ENCODE measurements around the gene PTCD2.
A peak's percentile ranks its signal among the peaks of the same experiment; 100 is the strongest.

PTCD2 gene

DNA sequence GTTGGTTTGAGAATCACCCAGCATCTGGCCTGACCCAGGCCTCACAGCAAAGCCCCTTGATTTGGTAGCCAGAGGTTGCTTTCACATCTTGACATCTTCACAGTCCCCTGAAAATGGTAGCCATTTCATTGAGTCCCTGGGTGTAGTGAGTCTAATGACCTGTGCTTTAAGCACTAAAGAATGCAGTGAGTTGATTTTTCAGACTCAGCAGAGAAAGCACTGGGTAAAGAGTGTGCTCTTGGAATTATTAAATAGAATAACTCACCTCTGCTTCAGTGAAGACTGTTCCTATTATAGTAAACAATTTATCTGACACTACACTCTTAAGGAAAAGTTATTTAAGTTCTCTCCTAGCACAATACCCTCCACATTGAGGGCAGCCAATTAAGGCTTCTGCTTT is 56.2 kb downstream of the PTCD2 start:
- H3K36me3 ChIP-seq (replicated peaks) = no peaks in the 10 kb centered on the region
- TF ChIP-seq, protein P1, sequence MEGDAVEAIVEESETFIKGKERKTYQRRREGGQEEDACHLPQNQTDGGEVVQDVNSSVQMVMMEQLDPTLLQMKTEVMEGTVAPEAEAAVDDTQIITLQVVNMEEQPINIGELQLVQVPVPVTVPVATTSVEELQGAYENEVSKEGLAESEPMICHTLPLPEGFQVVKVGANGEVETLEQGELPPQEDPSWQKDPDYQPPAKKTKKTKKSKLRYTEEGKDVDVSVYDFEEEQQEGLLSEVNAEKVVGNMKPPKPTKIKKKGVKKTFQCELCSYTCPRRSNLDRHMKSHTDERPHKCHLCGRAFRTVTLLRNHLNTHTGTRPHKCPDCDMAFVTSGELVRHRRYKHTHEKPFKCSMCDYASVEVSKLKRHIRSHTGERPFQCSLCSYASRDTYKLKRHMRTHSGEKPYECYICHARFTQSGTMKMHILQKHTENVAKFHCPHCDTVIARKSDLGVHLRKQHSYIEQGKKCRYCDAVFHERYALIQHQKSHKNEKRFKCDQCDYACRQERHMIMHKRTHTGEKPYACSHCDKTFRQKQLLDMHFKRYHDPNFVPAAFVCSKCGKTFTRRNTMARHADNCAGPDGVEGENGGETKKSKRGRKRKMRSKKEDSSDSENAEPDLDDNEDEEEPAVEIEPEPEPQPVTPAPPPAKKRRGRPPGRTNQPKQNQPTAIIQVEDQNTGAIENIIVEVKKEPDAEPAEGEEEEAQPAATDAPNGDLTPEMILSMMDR (IDR thresholded peaks at IDR 0.05; ENCODE audit: low read depth, low read length, missing control alignments) = no peak
- in situ Hi-C loops (cut with HindIII; ENCODE audit: low pct_ligation_motif_present, low sequenced_read_pairs) = no loop called here

DNA sequence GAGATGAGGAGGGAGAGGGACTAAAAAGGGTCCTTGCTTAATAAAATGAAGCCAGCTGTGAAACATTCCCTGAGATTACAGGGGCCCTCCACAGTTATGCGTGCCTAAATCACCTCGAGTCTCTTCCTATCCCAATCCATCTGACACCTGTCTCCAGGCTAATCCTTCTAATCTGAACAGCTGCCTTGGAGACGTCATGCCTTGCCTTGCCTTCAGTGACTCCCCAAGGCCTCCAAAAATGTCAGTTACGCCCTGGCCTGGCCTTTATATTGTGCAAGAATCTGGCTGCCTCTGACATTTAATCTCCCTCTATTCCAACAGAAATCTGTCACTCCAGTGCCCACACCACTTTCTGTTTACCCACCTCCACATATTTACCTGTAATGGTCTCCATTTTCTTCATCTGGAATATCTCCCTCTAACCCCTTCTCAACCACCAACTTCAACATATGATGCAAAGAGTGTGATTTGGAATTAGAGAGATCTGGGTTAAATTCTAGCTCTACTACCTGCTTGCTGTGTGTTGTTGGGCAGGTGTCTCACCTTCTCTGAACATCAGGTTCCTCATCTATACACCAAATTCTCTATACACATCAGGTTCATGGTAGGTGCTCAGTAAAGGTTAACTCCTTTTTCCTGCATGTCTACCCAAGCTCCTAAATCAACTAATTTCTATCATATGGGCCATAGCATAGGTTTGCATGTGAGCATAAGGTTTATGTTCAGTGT is 57.9 kb downstream of the PTCD2 start:
- in situ Hi-C loops (cut with HindIII; ENCODE audit: low pct_ligation_motif_present, low sequenced_read_pairs) = no loop called here
- no peak overlapping the region for H3K4me3 ChIP-seq (ENCODE audit: low read depth, low read length)
- TF ChIP-seq, protein P1 (IDR thresholded peaks at IDR 0.05; ENCODE audit: low read depth, low read length, missing control alignments) = no peak
- DNase-seq = no peak
- H3K36me3 ChIP-seq (replicated peaks) = no peaks in the 10 kb centered on the region
- H3K27me3 ChIP-seq (replicated peaks) = no peaks in the 10 kb centered on the region
- no peak overlapping the region for H3K27ac ChIP-seq

More for the DNA sequence above, 56.2 kb downstream of the PTCD2 start:
- no peak for DNase-seq
- H3K27me3 ChIP-seq (replicated peaks) = no peaks in the 10 kb centered on the region
- H3K4me3 ChIP-seq (ENCODE audit: low read depth, low read length) = no peak overlapping the region
- H3K27ac ChIP-seq = no peak overlapping the region

DNA sequence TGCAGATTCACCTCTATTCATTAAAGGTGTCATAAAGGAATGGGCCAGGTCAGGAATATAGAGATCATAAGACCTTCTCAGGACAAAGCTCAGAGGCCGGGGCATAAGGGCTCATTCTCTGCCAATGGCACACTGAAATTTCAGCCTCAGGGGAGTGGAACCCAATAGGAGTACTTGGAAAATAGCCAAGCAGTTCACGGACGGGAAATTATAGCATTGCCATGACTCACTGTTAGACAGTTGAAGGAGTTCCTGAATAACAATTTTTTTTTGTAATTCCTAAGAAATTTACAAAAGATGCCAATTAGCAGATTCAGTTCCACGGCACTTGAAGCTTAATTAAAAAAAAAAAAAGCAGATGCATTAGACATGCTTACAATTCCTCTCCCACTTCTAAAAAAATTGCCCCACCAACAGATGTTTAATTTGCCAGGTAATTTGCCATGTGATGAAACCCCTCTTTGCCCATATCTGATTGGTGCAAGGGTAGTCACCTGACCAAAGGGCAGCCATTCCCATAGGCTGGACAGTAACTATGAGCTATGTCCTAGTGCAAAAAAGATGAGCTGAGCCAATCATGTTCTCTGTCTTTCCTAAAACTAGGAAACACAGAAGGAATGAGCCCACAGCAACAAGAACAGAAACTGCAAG is 58.6 kb downstream of the PTCD2 start:
- Histone ChIP-seq H3K36me3 (replicated peaks) (no peaks in the 10 kb centered on the region), H3K27me3 (replicated peaks) (no peaks in the 10 kb centered on the region), H3K4me3 (ENCODE audit: low read depth, low read length) (no peak overlapping the region), H3K27ac (no peak overlapping the region)
- TF ChIP-seq, protein P1 (IDR thresholded peaks at IDR 0.05; ENCODE audit: low read depth, low read length, missing control alignments) = no peak
- DNase-seq = peak; percentile 82
- in situ Hi-C loops (cut with HindIII; ENCODE audit: low pct_ligation_motif_present, low sequenced_read_pairs) = no loop called here

DNA sequence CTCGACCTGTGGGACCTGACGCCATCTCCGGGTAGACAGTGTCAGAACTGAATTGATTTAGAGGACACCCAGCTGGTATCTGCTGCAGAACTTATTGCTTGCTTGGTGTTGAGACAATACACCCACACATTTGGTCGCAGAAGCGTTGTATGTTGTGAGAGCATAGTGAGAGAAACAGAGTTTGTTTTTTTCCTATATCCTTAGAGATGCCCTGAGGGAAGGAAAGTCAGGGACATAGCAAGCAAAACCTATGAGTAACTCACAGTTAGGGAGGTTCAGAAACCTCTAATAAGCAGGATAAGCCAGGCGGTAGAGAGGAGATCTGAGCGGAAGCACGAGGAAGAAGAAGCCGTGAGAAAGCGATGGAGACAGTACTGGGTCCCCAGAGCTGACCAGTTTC is 59.8 kb downstream of the PTCD2 start:
- no peak overlapping the region for H3K27ac ChIP-seq
- DNase-seq = peak; percentile 34

DNA sequence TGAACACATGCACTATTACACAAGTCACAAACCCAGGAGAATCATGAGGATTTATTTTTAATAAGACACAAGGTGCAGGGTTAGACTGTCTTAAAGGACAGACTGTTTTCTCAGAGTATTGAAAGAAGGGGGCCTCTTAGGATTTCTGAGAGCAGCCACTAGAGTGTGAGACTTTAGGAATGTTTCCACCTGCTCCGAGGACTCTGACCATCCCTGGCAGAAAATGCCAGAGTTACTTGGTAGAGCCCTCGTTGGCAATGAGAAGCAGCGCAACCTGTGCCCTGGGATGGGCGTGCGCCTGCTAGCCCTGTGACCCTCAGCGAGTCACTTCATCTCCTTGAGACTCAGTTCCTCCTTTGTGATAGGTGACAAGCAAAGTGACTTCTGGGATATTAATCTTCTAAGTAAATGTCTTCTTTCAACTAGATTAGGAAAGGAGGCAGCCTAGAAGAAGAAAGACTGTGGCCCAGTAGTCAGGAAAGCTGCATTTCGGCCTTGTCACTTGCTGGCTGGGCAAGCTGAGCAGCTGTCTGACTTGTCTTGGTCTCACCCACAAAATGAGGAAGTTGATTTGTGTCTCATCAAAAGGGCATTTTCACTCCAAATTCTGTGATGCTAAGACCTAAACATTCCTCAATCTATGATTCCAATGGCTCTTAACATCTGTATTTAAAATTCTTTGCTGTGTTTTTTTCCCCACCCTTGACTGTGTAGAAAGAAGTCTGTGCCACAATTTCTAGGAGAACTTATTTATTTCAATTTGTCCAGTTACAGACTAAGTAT is 60.5 kb downstream of the PTCD2 start:
- DNase-seq = no peak
- TF ChIP-seq, protein P1 (IDR thresholded peaks at IDR 0.05; ENCODE audit: low read depth, low read length, missing control alignments) = no peak
- H3K4me3 ChIP-seq (ENCODE audit: low read depth, low read length) = no peak overlapping the region
- H3K27ac ChIP-seq = no peak overlapping the region
- no peaks in the 10 kb centered on the region for H3K27me3 ChIP-seq (replicated peaks)
- in situ Hi-C loops (cut with HindIII; ENCODE audit: low pct_ligation_motif_present, low sequenced_read_pairs) = no loop called here
- no peaks in the 10 kb centered on the region for H3K36me3 ChIP-seq (replicated peaks)

More for the DNA sequence above, 59.8 kb downstream of the PTCD2 start:
- TF ChIP-seq, protein P1 (IDR thresholded peaks at IDR 0.05; ENCODE audit: low read depth, low read length, missing control alignments) = no peak
- no peaks in the 10 kb centered on the region for H3K36me3 ChIP-seq (replicated peaks)
- H3K4me3 ChIP-seq (ENCODE audit: low read depth, low read length) = no peak overlapping the region
- H3K27me3 ChIP-seq (replicated peaks) = no peaks in the 10 kb centered on the region
- in situ Hi-C loops (cut with HindIII; ENCODE audit: low pct_ligation_motif_present, low sequenced_read_pairs) = no loop called here
